Testis (tissue), 2 donors: Measurements from ENCODE around the gene IRS1.

Experiments used
- POLR2A ChIP-seq: fragments of 450-650 bp; IDR thresholded peaks from one replicate; pipeline ENCODE4 v1.6.1; 2017; ENCODE audit warnings: antibody characterized with exemption, mild to moderate bottlenecking, moderate library complexity
- TF ChIP-seq, protein P1 (sequence below), 3 experiments: fragments of 450-650 bp in 2 of 3; fragments of 200-600 bp in 1 of 3; sonication (generic) in 1 of 3; IDR thresholded peaks; one replicate each; pipeline ENCODE4 v1.5.1; 2016 to 2019; ENCODE audit warnings: antibody characterized with exemption in 3 of 3, mild to moderate bottlenecking in 2 of 3, moderate library complexity in 1 of 3

DNA sequence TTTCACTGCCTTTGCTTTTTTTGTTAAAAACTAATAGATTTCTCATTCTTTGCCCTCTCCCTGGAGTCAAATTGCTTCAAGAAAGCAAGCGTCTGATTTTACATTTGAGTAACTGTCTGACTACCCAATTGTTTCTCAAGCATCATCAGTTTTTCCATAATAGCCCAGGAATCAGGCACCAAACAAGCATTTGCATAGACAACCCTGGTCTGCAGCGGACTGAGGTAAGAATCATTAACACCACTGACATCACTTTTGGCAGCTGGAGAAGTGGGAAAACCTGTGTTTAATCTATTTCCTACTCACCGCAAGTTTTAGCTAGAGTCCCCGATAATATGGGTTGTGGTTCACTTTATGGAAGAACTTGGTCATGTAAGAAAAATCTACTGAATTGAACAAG is 55.7 kb downstream of the IRS1 start:
- TF ChIP-seq, protein P1, sequence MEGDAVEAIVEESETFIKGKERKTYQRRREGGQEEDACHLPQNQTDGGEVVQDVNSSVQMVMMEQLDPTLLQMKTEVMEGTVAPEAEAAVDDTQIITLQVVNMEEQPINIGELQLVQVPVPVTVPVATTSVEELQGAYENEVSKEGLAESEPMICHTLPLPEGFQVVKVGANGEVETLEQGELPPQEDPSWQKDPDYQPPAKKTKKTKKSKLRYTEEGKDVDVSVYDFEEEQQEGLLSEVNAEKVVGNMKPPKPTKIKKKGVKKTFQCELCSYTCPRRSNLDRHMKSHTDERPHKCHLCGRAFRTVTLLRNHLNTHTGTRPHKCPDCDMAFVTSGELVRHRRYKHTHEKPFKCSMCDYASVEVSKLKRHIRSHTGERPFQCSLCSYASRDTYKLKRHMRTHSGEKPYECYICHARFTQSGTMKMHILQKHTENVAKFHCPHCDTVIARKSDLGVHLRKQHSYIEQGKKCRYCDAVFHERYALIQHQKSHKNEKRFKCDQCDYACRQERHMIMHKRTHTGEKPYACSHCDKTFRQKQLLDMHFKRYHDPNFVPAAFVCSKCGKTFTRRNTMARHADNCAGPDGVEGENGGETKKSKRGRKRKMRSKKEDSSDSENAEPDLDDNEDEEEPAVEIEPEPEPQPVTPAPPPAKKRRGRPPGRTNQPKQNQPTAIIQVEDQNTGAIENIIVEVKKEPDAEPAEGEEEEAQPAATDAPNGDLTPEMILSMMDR (IDR thresholded peaks at IDR 0.05) = no peak
- no peak for TF ChIP-seq POLR2A
